H9 (cell line): ENCODE measurements around the gene RPS6KA4. TPM values are rescaled to one million over a fixed set of nuclear protein-coding genes. Genes with fewer than 3 reads are reported as not detected.

Experiments
- DNase-seq: peaks from one replicate; pipeline ENCODE4 v3.0.0-alpha.2; 2017
- H2AFZ ChIP-seq: one replicate; pipeline ENCODE4 v1.6.1; 2013; ENCODE audit warnings: mild to moderate bottlenecking, low read length, control low read depth, moderate library complexity
- H2AK5ac ChIP-seq: 2 replicates; pipeline ENCODE4 v1.6.1; 2013; ENCODE audit warnings: low read length, control low read depth, mixed read lengths; ENCODE audit not compliant: insufficient read length
- H2BK120ac ChIP-seq: one replicate; pipeline ENCODE4 v1.6.1; 2013; ENCODE audit warnings: low read depth, mild to moderate bottlenecking, low read length, control low read depth, inconsistent platforms; ENCODE audit not compliant: poor library complexity, severe bottlenecking
- H2BK12ac ChIP-seq: 2 replicates; pipeline ENCODE4 v1.6.1; 2013; ENCODE audit warnings: low read length, control low read depth, mixed read lengths, low read depth; ENCODE audit not compliant: insufficient read length
- H2BK15ac ChIP-seq: 2 replicates; pipeline ENCODE4 v1.6.1; 2013; ENCODE audit warnings: low read depth, low read length, control low read depth
- H2BK20ac ChIP-seq: one replicate; pipeline ENCODE4 v1.6.1; 2013; ENCODE audit warnings: low read depth, mild to moderate bottlenecking, low read length, control low read depth, inconsistent platforms; ENCODE audit not compliant: poor library complexity, severe bottlenecking
- H2BK5ac ChIP-seq: 2 replicates; pipeline ENCODE4 v1.6.1; 2013; ENCODE audit warnings: low read length, control low read depth, mixed read lengths; ENCODE audit not compliant: insufficient read length
- H3K14ac ChIP-seq: 2 replicates; pipeline ENCODE4 v1.6.1; 2013; ENCODE audit warnings: low read length, control low read depth; ENCODE audit not compliant: insufficient read depth
- H3K18ac ChIP-seq: 2 replicates; pipeline ENCODE4 v1.6.1; 2013; ENCODE audit warnings: low read depth, mild to moderate bottlenecking, mixed read lengths, low read length, control low read depth; ENCODE audit not compliant: insufficient read length
- H3K23ac ChIP-seq: 2 replicates; pipeline ENCODE4 v1.6.1; 2013; ENCODE audit warnings: low read length, control low read depth, mixed read lengths, low read depth; ENCODE audit not compliant: insufficient read length
- H3K23me2 ChIP-seq: 2 replicates; pipeline ENCODE4 v1.6.1; 2013; ENCODE audit warnings: low read depth, mild to moderate bottlenecking, mixed read lengths, low read length, control low read depth; ENCODE audit not compliant: insufficient read length, poor library complexity, severe bottlenecking
- H3K27ac ChIP-seq: 2 replicates; pipeline ENCODE4 v1.5.1; 2013; ENCODE audit warnings: low read length, control low read depth, mixed read lengths, low read depth; ENCODE audit not compliant: insufficient read length
- H3K27me3 ChIP-seq: 2 replicates; pipeline ENCODE4 v1.6.1; 2013; ENCODE audit warnings: low read length, control low read depth, inconsistent platforms; ENCODE audit not compliant: insufficient read depth
- H3K4ac ChIP-seq: 2 replicates; pipeline ENCODE4 v1.6.1; 2013; ENCODE audit warnings: low read depth, mild to moderate bottlenecking, control low read depth, inconsistent platforms, low read length, moderate library complexity
- H3K4me1 ChIP-seq: 2 replicates; pipeline ENCODE4 v1.6.1; 2013; ENCODE audit warnings: low read length, control low read depth, inconsistent platforms; ENCODE audit not compliant: insufficient read depth
- H3K4me2 ChIP-seq: 2 replicates; pipeline ENCODE4 v1.6.1; 2013; ENCODE audit warnings: low read length, control low read depth, mixed read lengths; ENCODE audit not compliant: insufficient read length, insufficient read depth
- H3K56ac ChIP-seq: 2 replicates; pipeline ENCODE4 v1.6.1; 2013; ENCODE audit warnings: low read depth, mild to moderate bottlenecking, mixed read lengths, low read length, control low read depth; ENCODE audit not compliant: insufficient read length
- H3K79me1 ChIP-seq: 2 replicates; pipeline ENCODE4 v1.6.1; 2013; ENCODE audit warnings: low read depth, mild to moderate bottlenecking, moderate library complexity, low read length, control low read depth, inconsistent platforms; ENCODE audit not compliant: insufficient read depth, poor library complexity, severe bottlenecking
- H3K79me2 ChIP-seq: 2 replicates; pipeline ENCODE4 v1.6.1; 2013; ENCODE audit warnings: low read length, control low read depth, inconsistent platforms; ENCODE audit not compliant: insufficient read depth
- H3K9ac ChIP-seq: 2 replicates; pipeline ENCODE4 v1.6.1; 2013; ENCODE audit warnings: low read length, control low read depth, mixed read lengths; ENCODE audit not compliant: insufficient read length; ENCODE audit errors: extremely low read depth
- H3K9me3 ChIP-seq: one replicate; pipeline ENCODE4 v1.6.1; 2013; ENCODE audit warnings: low read depth, low read length, inconsistent platforms; ENCODE audit not compliant: control insufficient read depth
- H3T11ph ChIP-seq: one replicate; pipeline ENCODE4 v1.6.1; 2013; ENCODE audit warnings: mild to moderate bottlenecking, low read length, control low read depth, inconsistent platforms
- H4K20me1 ChIP-seq: one replicate; pipeline ENCODE4 v1.6.1; 2013; ENCODE audit not compliant: control insufficient read depth, insufficient read length, insufficient read depth
- H4K5ac ChIP-seq: 2 replicates; pipeline ENCODE4 v1.6.1; 2013; ENCODE audit warnings: low read depth, mild to moderate bottlenecking, mixed read lengths, low read length, control low read depth; ENCODE audit not compliant: insufficient read length
- H4K8ac ChIP-seq: replicated peaks from 2 replicates; pipeline ENCODE4 v1.6.1; 2013; ENCODE audit warnings: low read length, control low read depth, mixed read lengths, low read depth; ENCODE audit not compliant: insufficient read length
- H4K91ac ChIP-seq: 2 replicates; pipeline ENCODE4 v1.6.1; 2013; ENCODE audit warnings: low read depth, mild to moderate bottlenecking, moderate library complexity, mixed read lengths, low read length, control low read depth; ENCODE audit not compliant: insufficient read length
- H3K27ac Mint-ChIP-seq, 3 experiments: 2 replicates in 2 of 3; 3 replicates in 1 of 3; pipeline ENCODE4 v1.8.0; 2020 to 2021; ENCODE audit warnings: mixed read lengths in 3 of 3, mild to moderate bottlenecking in 1 of 3, moderate library complexity in 1 of 3
- H3K27me3 Mint-ChIP-seq: 2 replicates; pipeline ENCODE4 v1.8.0; 2021; ENCODE audit warnings: low read depth, mild to moderate bottlenecking, moderate library complexity, mixed read lengths
- H3K36me3 Mint-ChIP-seq, 3 experiments: 2 replicates in 2 of 3; 3 replicates in 1 of 3; pipeline ENCODE4 v1.8.0; 2020 to 2021; ENCODE audit warnings: low read depth in 3 of 3, mixed read lengths in 3 of 3; ENCODE audit not compliant: insufficient read depth in 1 of 3
- H3K4me1 Mint-ChIP-seq, 2 experiments: 2 replicates each; pipeline ENCODE4 v1.8.0; 2020; ENCODE audit warnings: mixed read lengths in 2 of 2
- H3K4me3 Mint-ChIP-seq, 2 experiments: 2 replicates in 1 of 2; 3 replicates in 1 of 2; pipeline ENCODE4 v1.8.0; 2020 to 2021; ENCODE audit warnings: mild to moderate bottlenecking in 2 of 2, mixed read lengths in 2 of 2, moderate library complexity in 1 of 2
- H3K9me3 Mint-ChIP-seq, 2 experiments: 2 replicates in 1 of 2; 3 replicates in 1 of 2; pipeline ENCODE4 v1.8.0; 2020; ENCODE audit warnings: mild to moderate bottlenecking in 2 of 2, mixed read lengths in 2 of 2, moderate library complexity in 1 of 2
- CTCF ChIP-seq: fragments of 200-600 bp; sonication (generic); conservative IDR thresholded peaks from 3 replicates; pipeline ENCODE4 v1.8.0; 2021; ENCODE audit warnings: antibody characterized with exemption, mild to moderate bottlenecking
- WGBS: extraction: QIAGEN DNeasy Blood & Tissue Kit; methylation state at CpG from one replicate; pipeline ENCODE4 v1.1.7; 2013; ENCODE audit warnings: missing lambda C conversion rate, low lambda C conversion rate, mixed read lengths; ENCODE audit not compliant: insufficient read length; ENCODE audit errors: extremely low coverage; 5-methylcytosine and 5-hydroxymethylcytosine counted together
- total RNA-seq: library from RNA; stranded (reverse); gene quantifications from 2 replicates; pipeline ENCODE4 v1.2.1, GENCODE V29; 2021

Gene RPS6KA4
- total RNA-seq, 1 experiment from 2014 or later: 10.8 TPM

- H4K20me1 ChIP-seq: peaks cover 3% of the 10 kb centered on the region
- H2BK20ac ChIP-seq: no peak overlapping the region
- H4K91ac ChIP-seq: no peak overlapping the region
- no peak overlapping the region for H3K27ac ChIP-seq
- H2BK120ac ChIP-seq: no peak overlapping the region
- TF ChIP-seq CTCF: no peak
- H4K5ac ChIP-seq: no peak overlapping the region
- no peak overlapping the region for H3K56ac ChIP-seq
- no peak overlapping the region for H2BK12ac ChIP-seq
- no peak overlapping the region for H3K4me2 ChIP-seq
- no peak overlapping the region for H3T11ph ChIP-seq
- no peak for DNase-seq
- no peak overlapping the region for H3K23ac ChIP-seq
- H4K8ac ChIP-seq: no peak overlapping the region
- H3K27me3 ChIP-seq: no peaks in the 10 kb centered on the region
- no peak overlapping the region for H3K4ac ChIP-seq
- no peak overlapping the region; a peak in 1 of 7 replicates for H3K27ac Mint-ChIP-seq
- H3K9me3 ChIP-seq: no peaks in the 10 kb centered on the region
- H3K79me1 ChIP-seq: no peaks in the 10 kb centered on the region
- H3K14ac ChIP-seq: no peak overlapping the region
- WGBS: no CpG with 5 or more reads among the region's 5 CpGs
- H3K4me3 Mint-ChIP-seq: no peak overlapping the region; a peak in 1 of 5 replicates
- H3K9ac ChIP-seq: no peak overlapping the region
- H2AFZ ChIP-seq: no peak overlapping the region
- H2BK15ac ChIP-seq: no peak overlapping the region
- H3K23me2 ChIP-seq: no peaks in the 10 kb centered on the region
- peaks cover 0 to 6% (median 0%) of the 10 kb centered on the region in 3 experiments; a peak in 3 of 7 replicates for H3K36me3 Mint-ChIP-seq
- H2AK5ac ChIP-seq: no peak overlapping the region
- no peak overlapping the region for H2BK5ac ChIP-seq
- H3K9me3 Mint-ChIP-seq: peaks cover 4 to 11% of the 10 kb centered on the region in 2 experiments; a peak in 4 of 5 replicates
- peaks cover 20 to 24% of the 10 kb centered on the region in 2 experiments for H3K4me1 Mint-ChIP-seq
- H3K27me3 Mint-ChIP-seq: peaks cover 34% of the 10 kb centered on the region
- H3K79me2 ChIP-seq: no peaks in the 10 kb centered on the region
- H3K4me1 ChIP-seq: no peaks in the 10 kb centered on the region
- H3K18ac ChIP-seq: no peak overlapping the region
These were observed 44.1 kb downstream of the RPS6KA4 start for GRCh38 chr11:64403106-64403505.
